ENCODE measurements around the gene TAF11L11. TPM values are rescaled to one million over a fixed set of nuclear protein-coding genes. Genes with fewer than 3 reads are reported as not detected.
"Not testable (repeated sequence)": the region's sequence is repeated elsewhere in the genome, so short reads cannot be mapped to it uniquely, and the experiment has no call there.

TAF11L11 gene
- total RNA-seq: not detected

DNA sequence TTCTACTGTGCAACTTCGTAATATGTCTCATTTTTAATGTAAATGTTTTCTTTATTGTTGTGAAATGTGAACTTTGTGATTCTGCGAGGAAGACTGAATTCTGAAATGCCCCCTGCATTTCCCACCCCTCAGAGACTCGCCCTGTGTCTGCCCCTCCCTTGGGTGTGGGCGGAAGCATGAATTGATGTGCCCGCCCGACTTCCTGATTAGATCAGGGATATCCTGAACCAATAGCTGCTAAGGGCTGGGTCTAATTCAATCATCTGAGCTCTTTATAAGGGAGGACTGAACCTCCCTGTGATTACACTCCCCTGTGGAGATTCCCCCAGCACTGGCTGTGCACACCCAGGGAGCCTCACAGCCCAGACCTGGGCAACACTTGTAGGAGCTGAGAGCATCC lies at the start of gene TAF11L11:
Gene TAF11L11, plus strand, starts transcription at position 304 of the 400 bp plus-strand sequence.
- DNase-seq (ENCODE audit: low spot score): not testable (repeated sequence)

DNA sequence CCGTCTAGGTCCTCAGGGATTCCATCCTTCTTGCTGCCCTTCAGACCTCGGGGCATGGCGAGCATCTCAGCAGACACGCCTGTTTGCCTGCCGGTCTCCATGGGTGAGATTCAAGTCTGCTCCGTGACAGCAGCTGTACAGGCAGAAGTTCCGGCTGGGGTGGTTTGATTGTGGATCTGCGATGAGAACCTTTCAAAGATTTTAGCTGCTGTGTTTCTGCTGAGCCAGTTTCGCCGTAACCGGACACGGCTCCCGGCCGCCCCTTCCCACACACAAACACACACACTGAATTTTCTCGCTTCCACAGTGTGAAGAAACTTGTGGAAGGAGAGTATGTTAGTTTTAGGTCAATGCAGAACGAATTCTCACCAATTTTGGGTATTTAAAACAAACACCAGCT lies 18.3 kb upstream of the TAF11L11 start, which contains the start of gene TAF11L7:
Gene TAF11L7, minus strand, starts transcription at position 101 of the 400 bp plus-strand sequence.
- not testable (repeated sequence) for DNase-seq (ENCODE audit: low spot score)

DNA sequence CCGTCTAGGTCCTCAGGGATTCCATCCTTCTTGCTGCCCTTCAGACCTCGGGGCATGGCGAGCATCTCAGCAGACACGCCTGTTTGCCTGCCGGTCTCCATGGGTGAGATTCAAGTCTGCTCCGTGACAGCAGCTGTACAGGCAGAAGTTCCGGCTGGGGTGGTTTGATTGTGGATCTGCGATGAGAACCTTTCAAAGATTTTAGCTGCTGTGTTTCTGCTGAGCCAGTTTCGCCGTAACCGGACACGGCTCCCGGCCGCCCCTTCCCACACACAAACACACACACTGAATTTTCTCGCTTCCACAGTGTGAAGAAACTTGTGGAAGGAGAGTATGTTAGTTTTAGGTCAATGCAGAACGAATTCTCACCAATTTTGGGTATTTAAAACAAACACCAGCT lies 13.1 kb upstream of the TAF11L11 start, which contains the start of gene TAF11L8:
Gene TAF11L8, minus strand, starts transcription at position 101 of the 400 bp plus-strand sequence.
- DNase-seq (ENCODE audit: low spot score): not testable (repeated sequence)

DNA sequence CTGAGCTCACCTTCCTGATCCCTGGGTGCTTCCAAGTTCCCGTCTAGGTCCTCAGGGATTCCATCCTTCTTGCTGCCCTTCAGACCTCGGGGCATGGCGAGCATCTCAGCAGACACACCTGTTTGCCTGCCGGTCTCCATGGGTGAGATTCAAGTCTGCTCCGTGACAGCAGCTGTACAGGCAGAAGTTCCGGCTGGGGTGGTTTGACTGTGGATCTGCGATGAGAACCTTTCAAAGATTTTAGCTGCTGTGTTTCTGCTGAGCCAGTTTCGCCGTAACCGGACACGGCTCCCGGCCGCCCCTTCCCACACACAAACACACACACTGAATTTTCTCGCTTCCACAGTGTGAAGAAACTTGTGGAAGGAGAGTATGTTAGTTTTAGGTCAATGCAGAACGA lies 9.7 kb upstream of the TAF11L11 start, which contains the start of gene TAF11L9:
Gene TAF11L9, minus strand, starts transcription at position 140 of the 400 bp plus-strand sequence.
- not testable (repeated sequence) for DNase-seq (ENCODE audit: low spot score)

DNA sequence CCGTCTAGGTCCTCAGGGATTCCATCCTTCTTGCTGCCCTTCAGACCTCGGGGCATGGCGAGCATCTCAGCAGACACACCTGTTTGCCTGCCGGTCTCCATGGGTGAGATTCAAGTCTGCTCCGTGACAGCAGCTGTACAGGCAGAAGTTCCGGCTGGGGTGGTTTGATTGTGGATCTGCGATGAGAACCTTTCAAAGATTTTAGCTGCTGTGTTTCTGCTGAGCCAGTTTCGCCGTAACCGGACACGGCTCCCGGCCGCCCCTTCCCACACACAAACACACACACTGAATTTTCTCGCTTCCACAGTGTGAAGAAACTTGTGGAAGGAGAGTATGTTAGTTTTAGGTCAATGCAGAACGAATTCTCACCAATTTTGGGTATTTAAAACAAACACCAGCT lies 6.3 kb upstream of the TAF11L11 start, which contains the start of gene TAF11L10:
Gene TAF11L10, minus strand, starts transcription at position 101 of the 400 bp plus-strand sequence.
- not testable (repeated sequence) for DNase-seq (ENCODE audit: low spot score)

DNA sequence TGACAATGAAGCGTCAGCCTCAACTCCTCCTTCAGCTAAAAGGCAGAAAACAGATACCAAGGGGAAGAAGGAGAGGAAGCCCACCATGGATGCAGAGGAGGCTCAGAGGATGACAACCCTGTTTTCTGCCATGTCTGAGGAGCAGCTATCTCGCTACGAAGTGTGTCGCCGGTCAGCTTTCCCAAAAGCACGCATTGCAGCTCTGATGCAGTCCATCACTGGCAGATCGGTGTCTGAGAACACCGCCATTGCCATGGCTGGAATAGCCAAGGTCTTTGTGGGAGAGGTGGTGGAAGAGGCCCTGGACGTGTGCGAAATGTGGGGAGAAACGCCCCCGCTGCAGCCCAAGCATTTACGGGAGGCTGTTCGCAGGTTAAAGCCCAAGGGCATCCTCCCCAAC lies 968 bp downstream of the TAF11L11 start:
- no peak for DNase-seq (ENCODE audit: low spot score)

DNA sequence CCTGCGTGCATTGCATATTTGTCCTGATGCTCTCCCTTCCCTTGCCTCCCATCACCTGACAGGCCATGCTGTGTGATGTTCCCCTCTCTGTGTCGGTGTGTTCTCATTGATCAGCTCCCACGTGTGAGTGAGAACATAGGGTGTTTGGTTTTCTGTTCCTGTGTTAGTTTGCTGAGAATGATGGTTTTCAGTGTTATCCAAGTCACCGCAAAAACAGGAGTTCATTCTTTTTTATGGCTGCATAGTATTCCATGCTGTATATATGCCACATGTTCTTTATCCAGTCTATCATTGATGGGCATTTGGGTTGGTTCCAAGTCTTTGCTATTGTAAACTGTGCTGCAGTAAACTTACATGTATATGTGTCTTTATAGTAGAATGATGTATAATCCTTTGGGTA lies 3.5 kb downstream of the TAF11L11 start:
- DNase-seq (ENCODE audit: low spot score): not testable (repeated sequence)

DNA sequence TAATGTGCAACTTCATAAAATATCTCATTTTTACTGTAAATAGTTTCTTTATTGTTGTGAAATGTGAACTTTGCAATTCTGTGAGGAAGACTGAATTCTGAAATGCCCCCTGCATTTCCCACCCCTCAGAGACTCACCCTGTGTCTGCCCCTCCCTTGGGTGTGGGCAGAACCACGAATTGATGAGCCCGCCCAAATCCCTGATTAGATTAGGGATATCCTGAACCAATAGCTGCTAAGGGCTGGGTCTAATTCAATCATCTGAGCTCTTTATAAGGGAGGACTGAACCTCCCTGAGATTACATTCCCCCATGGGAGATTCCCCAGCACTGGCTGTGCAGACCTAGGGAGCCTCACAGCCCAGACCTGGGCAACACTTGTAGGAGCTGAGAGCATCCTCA lies 6.1 kb downstream of the TAF11L11 start, which contains the start of gene TAF11L12:
Gene TAF11L12, plus strand, starts transcription at position 301 of the 400 bp plus-strand sequence.
- not testable (repeated sequence) for DNase-seq (ENCODE audit: low spot score)

DNA sequence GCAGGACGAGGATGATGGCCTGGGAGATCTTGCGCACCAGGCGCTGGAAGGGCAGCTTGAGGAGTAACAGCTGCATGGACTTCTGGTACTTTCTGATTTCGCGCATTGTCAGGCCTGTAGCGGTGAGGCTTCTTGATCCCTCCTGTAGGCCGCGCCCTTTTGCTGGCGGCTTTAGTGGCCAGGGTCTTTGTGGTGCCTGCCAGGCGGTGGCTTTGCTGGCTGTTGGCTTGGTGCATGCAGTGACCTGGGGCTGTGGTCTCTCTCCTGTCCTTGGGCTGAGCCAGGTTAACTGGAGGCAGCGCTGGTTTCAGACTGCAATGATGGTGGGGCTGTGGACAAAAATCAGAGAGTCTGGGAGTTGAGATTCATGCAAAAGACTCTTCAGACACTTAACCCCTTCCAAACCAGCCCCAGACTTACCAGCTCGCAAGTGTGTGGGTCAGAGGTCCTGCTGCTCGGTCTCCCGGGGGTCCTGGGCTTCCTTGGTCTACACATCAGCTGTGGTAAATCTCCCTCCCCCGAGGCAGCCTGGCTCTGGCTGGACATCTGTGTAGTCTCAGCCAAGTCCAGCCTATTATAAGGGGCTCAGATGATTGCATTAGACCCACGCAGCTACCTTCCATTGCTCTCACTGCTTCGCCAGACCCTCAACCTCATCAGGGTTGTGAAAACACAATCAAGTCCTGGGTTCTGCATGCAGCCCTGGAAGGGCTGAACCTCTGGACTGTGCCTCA lies 11.1 kb downstream of the TAF11L11 start:
- DNase-seq (ENCODE audit: low spot score): no peak

DNA sequence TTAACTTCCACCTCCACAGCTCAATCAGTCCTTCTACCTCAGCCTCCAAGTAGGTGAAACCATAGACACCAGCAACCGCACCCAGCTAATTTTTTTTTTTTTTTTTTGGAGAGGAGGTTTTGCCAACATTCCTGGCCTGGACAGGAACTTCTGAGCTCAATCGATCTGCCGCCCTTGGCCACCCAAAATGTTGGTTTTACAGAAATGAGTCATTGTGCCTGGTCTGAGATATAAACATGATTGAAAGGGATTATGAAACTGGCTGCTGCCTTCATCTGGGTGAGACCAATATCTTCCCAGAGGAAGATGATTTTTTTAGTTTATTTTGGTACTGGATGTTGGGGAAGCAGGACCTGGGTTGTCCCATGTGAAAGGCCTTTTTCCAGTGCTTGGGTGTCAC lies 15.4 kb downstream of the TAF11L11 start:
- no peak for DNase-seq (ENCODE audit: low spot score)

DNA sequence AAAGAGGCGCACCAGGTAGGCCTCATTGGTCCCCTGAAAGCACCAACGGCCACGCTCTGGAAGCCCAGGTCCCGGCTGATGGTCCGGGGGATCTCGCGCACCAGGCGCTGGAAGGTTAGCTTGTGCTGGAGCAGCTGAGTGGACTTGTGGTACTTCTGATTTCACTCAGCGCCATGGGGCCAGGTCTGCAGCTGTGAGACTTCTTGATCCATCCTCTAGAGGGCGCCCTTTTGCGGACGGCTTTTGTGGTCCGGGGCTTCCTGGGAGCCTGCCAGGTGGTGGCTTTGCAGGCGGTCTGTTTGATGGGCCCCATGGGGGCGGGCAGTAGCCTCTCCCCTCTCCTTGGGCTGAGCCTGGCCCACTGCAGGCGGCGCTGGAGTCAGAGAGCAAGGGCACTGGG lies 16.6 kb downstream of the TAF11L11 start:
- DNase-seq (ENCODE audit: low spot score): no peak

DNA sequence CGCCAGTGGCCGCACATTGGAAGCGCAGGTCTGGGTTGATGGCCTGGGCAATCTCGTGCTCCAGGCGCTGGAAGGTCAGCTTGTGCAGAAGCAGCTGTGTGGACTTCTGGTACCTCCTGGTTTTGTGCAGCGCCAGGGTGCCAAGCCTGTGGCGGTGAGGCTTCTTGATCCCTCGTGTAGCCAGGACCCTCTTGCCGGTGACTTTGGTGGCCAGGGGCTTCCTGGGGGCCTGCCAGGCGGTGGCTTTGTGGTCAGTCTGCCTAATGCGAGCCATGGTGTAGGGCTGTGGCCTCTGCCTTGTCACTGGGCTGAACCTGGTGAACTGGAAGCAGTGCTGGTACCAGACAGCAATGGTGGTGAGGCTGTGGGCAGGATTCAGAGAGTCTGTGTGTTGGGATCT lies 21.7 kb downstream of the TAF11L11 start:
- no peak for DNase-seq (ENCODE audit: low spot score)

DNA sequence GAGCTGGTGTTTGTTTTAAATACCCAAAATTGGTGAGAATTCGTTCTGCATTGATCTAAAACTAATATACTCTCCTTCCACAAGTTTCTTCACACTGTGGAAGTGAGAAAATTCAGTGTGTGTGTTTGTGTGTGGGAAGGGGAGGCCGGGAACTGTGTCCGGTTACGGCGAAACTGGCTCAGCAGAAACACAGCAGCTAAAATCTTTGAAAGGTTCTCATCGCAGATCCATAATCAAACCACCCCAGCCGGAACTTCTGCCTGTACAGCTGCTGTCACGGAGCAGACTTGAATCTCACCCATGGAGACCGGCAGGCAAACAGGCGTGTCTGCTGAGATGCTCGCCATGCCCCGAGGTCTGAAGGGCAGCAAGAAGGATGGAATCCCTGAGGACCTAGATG lies 27.8 kb downstream of the TAF11L11 start, which contains the start of gene TAF11L13:
Gene TAF11L13, plus strand, starts transcription at position 301 of the 400 bp plus-strand sequence.
- not testable (repeated sequence) for DNase-seq (ENCODE audit: low spot score)

DNA sequence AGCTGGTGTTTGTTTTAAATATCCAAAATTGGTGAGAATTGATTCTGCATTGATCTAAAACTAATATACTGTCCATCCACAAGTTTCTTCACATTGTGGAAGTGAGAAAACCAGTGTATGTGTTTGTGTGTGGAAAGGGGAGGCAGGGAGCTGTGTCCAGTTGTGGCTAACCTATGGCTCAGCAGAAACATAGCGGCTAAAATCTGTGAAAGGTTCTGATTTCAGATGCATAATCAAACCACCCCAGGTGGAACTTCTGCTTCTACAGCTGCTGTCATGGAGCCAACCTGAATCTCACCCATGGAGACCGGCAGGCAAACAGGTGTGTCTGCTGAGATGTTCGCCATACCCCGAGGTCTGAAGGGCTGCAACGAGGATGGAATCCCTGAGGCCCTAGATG lies 30.2 kb downstream of the TAF11L11 start, which contains the start of gene TAF11L14:
Gene TAF11L14, plus strand, starts transcription at position 301 of the 400 bp plus-strand sequence.
- DNase-seq (ENCODE audit: low spot score): no peak

DNA sequence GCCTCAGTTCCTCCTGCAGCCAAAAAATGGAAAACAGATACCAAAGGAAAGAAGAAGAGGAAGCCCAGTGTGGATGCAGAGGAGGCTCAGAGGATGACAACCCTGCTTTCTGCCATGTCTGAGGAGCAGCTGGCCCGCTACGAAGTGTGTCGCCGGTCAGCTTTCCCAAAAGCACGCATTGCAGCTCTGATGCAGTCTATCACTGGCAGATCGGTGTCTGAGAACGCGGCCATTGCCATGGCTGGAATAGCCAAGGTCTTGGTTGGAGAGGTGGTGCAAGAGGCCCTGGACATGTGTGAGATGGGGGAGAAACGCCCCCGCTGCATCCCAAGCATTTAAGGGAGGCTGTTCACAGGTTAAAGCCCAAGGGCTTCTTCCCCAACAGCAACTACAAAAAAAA lies 45.2 kb downstream of the TAF11L11 start:
- DNase-seq (ENCODE audit: low spot score): not testable (repeated sequence)

DNA sequence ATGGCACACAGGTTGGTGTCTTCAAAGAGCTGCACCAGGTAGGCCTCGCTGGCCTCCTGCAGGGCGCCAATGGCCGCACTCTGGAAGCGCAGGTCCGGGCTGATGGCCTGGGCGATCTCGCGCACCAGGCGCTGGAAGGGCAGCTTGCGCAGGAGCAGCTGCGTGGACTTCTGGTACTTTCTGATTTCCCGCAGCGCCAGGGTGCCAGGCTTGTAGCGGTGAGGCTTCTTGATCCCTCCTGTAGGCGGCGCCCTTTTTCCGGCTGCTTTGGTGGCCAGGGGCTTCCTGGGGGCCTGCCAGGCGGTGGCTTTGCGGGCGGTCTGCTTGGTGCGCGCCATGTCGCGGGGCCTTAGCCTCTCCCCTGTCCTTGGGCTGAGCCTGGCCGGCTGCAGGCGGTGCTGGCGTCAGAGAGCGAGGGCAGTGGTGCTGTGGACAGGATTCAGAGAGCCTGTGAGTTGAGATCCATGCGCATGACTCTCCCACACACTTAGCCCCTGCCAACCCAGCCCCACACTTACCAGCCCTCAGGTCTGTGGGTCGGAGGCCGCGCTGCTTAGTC lies 51.3 kb downstream of the TAF11L11 start:
- DNase-seq (ENCODE audit: low spot score): not testable (repeated sequence)

Other genes with a start within 250 kb of the TAF11L11 start
- gene TAF11L2, start 106.0 kb upstream of the TAF11L11 start, total RNA-seq: not detected
- gene TAF11L3, start 85.8 kb upstream of the TAF11L11 start, total RNA-seq: not detected
- not detected for gene TAF11L4, start 82.4 kb upstream of the TAF11L11 start, total RNA-seq
- gene TAF11L5, start 78.9 kb upstream of the TAF11L11 start, total RNA-seq: not detected
- gene TAF11L6, start 75.5 kb upstream of the TAF11L11 start, total RNA-seq: not detected
- gene TAF11L7, start 18.4 kb upstream of the TAF11L11 start, total RNA-seq: not detected
- not detected for gene TAF11L8, start 13.2 kb upstream of the TAF11L11 start, total RNA-seq
- not detected for gene TAF11L9, start 9.8 kb upstream of the TAF11L11 start, total RNA-seq
- not detected for gene TAF11L10, start 6.4 kb upstream of the TAF11L11 start, total RNA-seq
- not detected for gene TAF11L12, start 6.2 kb downstream of the TAF11L11 start, total RNA-seq
- gene TAF11L13, start 27.9 kb downstream of the TAF11L11 start, total RNA-seq: not detected
- gene TAF11L14, start 30.3 kb downstream of the TAF11L11 start, total RNA-seq: not detected

All from ureter (tissue), 1 donor.